ENCODE results near the gene CUEDC1.

Gene CUEDC1

DNA sequence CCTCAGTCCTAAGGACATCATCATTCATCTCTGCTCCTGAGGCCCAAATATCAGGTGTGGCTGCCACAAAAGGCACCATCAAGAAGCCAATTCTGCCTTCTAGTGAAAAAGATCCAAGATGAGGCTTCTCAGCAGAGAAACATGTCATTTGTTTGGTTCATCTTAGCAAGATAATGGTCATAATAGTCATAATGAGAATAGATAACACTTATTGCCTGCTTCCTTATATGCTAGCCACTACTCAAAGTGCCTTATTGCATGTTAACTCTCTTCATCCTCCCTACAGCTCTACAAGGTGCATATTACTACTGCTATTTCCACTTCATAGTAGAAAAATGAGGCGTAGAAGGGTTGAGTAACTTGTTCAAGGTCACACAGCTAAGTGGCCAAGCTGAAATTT, 60.4 kb downstream of the CUEDC1 start:
- DNase-seq (ENCODE audit: low spot score): no peak

DNA sequence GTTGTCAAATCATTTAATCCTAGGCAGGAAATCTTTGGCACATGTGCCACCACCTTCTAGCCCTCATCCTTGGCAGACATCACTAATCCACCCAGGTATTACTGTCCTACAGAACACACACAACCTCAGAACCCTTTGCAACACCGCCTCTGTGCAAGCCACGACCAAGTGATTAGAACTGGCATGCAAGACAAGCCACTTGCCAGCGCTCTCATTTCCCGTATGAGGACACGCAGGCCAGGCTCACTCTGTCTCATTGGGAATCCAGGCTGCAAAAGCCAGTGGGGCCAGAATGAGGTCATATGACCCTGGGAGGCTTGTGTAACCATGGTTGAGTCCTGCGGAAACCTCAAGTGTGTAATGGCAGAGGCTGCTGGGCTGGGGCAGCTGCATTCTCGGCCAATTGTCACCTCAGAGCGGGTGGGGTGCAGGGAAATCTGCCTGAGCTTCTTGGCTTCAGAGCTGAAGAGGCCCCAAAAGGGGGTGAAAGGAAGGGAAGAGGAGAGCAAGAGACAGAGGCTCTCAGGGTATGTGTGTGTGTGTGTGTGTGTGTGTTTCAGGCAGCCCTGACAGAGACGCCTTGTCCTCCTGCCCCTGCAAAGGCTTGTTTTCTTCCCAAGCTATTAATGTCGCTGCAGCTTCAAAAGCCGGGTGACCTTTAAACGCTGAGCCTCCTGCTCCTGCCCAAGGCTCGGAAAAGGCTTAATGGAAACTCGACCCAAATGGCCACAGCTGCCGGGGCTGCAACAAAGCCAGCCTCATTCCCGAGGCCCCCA, 62.2 kb downstream of the CUEDC1 start:
- DNase-seq (ENCODE audit: low spot score): peak; percentile 96

DNA sequence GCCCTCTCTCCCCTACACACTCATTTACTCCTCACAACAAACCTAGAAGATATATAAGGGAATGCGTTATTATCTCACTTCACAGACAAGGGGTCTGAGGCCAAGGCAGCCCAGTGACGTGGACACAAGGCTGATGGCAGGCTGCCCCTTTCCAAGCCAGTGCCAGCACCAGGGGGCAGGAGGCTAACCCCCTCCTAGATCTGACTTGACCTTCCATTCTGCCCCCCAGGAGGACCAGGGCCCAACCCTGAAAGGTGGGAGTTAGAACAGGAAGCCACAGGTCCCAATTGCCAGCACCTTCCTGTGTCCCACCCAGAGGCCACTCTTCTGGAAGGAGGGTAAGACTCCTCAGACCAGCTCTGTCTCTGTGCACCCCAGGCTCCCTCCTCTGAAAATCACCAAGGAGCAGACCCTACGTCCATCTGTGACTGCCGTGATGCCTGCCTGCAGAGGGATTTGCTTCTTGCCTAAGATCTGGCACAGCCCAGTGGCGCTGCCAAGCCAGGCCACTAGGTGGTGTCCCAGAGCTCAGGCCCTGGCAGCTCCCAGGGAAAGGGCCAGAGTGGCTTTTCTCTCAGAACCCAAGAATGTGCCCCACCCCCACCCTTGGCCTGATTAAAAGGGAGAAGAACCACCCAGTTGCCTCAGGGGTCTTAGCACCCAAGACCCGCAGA, 62.9 kb downstream of the CUEDC1 start:
- DNase-seq (ENCODE audit: low spot score): peak; percentile 90

DNA sequence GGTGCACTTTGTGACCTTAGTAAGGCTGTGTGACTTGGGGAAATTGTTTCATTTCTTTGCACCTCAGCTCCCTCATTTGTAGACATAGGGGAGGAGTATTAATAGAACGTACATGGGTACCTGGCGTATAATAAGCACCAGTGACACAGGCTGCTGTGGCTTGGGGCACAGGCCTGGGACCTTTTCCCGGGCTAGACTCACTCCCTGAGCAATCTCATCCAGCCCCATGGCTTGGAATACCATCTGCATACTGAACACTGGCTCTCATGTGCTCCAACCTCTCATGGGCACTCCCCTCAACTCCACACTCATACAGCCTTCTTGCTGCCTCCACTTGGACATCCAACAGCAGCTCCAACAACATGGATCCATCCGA, 64.4 kb downstream of the CUEDC1 start:
- DNase-seq (ENCODE audit: low spot score): no peak

DNA sequence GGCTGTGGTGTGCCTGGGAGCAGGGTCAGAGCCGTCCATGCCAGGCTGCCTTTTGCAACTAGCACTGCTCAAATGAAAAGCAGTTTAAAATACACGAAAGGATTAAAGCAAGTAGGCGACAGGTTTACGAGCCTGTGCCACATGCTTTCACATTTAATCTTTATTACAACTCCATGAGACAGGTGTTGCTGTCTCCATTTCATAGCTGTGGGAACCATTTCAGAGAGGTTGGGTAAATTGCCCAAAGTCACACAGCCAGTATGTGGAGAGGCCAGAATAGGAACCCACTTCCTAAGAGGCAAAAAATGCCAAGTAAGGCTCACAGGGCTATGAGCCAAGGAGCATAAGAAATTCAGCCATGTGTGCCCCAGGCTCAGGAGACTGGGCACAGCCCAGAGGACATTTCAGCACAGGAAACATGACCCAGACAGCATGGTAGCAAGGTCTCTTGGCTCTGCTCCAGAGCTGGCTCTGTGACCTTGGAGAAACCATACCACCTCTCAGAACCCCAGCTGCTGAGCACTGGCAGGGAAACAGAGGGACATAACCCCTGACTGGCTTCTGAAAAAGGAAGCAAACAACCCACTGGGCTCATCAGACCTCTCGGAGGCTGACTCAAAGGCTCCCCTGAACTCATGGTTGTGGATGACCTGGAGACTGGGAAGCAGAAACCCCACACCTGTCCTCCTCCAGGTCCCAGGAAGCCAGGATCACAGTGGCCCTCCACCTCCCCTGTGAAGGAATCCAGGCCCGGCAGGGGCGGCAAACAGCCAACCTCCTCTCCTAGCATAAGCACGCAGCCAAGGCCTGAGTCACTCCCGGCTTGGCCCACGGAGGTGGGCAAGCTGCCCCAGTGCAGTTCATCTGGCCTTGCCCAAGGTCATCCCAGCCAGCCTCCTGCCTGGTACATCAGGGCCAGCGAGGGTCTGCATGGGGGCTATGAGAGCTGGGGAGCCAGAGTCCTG, 65.0 kb downstream of the CUEDC1 start:
- DNase-seq (ENCODE audit: low spot score): peak; percentile 90

DNA sequence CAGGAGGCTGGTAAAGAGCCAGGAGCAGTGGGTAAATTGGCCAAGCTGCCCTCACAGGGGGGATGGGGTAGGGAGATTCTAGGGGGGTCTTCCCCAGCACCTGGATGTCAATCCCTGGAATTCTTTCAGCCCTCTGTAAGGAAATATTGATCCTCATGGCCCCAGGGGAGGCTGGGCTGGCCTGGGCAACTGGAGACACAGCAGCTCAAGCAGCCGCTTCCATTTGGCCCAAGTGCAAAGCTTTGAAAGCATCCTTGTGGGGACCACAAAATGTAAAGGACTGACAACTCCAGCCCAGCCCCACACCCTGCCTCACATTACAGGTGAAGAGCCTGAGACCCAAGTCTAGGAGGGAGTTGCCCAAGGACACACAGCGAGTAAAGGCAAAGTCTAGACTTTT, 66.0 kb downstream of the CUEDC1 start:
- no peak for DNase-seq (ENCODE audit: low spot score)

DNA sequence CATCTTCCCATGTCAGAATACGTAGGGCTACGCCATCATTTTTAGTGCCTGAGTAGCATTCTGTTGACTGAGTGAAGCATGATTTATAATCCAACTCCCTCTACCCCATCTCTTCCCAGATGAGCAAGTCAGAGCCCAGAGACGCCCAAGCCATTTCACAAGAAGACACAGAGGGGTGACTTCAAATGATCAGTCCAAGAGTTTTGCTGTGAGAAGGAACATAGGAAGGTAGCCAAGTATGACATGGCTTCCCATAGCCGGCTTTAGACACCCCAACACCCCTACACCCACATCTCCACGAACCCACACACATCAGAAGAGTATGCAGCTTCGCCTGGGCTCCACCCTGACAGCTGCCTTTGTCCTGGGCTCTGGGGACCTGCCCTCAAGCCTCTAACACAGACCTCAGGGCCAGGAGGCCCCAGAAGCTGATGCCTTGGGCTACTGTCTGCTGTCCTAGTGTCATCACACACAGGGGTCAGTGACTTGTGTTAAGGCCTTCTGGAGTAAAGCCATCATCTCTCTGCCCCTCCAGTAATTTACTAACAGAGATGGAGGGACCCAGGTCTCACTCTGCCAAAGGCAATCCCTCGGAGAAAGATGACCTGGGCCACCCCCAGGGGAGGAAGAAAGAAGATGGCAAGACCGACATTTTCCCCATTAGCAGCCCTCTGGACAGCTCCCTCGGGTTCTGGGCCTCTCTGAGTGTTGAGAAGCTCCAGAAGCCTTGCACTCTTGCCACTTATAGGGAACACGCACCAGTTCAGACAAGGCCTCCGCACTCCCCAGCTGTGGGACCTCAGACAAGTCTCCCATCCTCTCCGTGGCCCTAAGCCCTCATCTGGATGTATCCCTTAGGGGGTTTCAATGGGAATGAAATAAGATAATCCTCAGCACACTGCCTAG, 66.6 kb downstream of the CUEDC1 start:
- DNase-seq (ENCODE audit: low spot score): no peak

DNA sequence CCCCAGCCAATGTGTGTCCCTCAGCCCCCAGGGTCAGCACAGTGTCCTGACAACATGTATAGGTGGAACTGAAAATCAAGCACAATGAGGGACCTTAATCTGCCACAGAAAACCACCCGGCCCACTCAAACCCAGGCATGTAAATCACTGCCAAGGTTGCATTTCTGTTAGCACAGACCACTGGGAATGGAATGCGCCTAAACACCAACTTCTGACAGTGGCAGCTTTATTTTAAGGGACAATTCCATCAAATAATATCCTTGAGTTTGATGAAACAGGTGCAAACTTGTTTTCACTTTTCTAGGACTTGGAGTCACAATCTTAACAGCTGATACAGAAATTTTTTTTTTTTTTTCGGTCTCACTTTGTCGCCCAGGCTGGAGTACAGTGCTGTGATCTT, 68.1 kb downstream of the CUEDC1 start:
- DNase-seq (ENCODE audit: low spot score): no peak

DNA sequence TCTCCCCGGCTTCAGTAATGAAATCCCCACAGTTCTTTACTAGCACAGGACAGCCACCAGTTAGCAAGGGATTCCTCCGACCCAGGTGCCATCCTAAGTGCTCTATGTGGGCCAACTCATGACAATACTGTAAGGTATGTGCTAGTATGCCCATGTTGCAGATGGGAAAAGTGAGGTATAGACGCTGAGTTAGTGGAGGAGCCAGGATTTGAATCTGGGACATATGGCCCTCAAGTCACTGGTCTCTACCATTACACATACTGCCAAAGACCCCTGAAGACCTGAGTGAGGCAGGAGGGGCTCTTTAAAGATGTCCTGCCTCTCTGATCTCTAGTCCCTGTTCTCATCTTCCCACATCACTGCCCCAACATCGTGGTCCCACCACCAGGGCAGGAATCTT, 69.2 kb downstream of the CUEDC1 start:
- DNase-seq (ENCODE audit: low spot score): no peak

DNA sequence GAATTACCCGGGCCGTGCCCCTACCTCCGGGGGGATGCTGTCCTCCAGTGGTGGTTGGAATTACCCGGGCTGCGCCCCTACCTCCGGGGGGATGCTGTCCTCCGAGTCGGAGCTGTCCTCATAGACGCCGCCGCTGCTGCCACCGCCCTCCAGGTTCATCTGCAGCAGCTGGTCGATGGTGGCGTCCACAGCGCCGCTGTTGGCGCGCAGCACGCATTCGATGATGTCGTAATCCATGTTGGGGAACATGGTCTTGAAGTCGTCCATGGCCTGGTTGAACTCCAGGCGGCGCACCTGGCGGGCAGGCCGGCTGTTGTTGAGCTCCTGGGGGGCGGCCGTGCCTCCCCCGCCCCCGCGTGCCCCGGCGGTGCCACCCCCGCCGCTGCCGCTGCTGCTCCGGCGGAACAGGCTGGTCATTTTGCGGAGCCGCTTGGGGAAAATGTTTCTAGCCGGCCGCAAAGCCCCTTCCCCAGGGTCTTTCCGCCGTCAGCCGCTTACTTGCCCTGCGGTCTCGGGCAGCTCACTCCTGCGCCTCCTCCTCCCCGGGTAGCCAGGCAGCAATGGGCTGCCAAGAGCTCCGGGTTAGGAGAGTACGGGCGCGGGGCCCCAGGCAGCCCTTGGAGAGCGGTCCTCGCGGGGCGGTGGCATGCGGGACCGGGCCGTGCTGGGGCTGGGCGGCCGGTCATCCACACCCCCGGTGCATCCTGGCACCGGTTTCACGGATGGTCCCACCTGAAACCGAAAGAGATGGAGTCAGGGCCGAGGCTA, 69.9 kb downstream of the CUEDC1 start:
- DNase-seq (ENCODE audit: low spot score): no peak

DNA sequence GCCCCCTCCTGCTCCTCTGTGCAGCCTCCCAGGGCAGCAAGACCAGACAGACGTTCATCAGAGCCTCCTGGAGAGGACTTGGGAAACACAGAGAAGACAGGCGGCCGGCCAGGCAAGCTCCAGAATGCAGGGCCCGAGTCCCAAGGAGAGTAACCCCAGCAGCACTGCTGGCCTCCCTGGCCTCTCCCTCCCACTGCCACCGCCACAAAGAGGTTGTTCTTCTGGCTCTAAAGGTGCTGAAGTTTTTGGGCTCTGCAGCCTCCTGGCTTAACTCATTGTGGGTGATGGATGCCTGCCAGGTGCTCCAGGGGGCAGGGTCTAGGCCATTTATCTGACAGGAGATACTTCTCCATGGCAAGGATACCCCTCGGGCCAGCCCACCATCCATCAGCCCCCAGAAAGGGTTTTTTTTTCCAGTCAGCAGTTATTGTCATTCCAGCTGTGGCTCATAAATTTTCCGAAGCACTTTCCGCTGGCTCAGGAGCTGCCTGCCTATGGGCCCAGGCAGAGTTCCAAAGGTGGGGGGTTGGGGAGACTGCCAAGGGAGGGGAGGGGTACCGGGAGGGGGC, 73.3 kb downstream of the CUEDC1 start:
- no peak for DNase-seq (ENCODE audit: low spot score)

DNA sequence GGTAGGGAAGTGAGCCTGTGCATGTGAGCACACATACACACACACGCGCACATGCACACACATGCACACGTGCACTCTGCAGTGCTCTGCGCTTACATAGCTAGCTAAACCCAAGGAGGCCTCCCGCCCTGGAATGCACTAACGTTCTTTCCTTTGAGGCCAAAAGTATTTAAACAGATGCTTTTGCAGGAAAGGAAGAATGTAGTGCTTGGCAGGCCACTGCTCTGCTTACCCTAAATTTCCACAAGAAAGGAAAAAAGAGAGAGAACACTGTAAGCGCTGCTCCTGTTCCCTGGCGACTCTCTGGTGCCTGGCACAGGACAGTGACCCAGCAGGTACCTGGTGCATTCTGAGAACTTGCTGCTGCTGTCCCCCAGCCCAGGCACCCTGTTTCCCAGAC, 74.1 kb downstream of the CUEDC1 start:
- DNase-seq (ENCODE audit: low spot score): peak; percentile 68

DNA sequence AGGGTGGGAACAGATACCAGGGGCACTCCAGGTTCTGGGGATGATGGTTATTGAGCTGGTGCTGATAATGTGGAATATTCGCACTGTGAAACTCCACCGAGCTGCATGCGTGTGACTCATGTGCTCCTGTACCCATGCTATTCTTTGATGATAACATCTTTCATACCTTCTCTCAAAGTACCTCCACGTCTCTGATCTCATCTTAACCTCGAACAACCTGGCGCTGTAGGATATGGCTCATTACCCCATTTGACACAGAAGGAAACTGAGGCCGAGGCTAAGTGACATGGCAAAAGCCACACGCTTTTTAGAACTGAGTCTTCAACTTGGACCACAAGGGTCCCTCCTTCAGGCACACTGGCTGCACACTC, 75.1 kb downstream of the CUEDC1 start:
- no peak for DNase-seq (ENCODE audit: low spot score)

DNA sequence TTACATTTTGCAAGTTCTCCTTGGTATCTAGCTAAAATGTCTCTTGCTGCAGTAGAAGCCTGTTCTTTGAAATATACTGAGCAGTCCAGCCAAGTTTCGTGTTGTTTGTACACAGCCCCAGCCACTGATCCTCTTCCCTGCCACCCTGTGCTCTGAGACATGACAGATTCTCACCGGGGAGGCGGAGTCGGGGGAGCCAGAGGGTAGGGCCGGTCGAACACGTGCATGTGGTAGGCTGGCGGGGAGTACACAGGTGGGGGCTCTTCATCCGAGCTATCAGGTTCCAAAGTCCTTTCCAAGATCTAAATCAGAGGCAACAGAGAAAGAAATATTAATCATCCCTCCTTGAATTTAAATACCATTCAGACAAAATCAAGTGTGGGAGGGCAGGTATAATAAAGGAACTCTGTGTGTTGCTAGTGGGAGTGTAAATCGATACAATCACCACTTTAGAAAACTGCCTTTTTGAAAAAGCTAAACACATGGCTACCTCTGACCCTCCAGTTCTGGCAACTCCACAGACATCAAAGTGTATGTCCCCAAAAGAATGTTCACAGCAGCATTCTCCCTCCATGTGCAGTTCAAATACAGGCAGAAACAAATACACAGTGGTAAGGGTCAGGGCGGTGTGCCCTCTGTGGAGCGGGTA, 75.7 kb downstream of the CUEDC1 start:
- no peak for DNase-seq (ENCODE audit: low spot score)

DNA sequence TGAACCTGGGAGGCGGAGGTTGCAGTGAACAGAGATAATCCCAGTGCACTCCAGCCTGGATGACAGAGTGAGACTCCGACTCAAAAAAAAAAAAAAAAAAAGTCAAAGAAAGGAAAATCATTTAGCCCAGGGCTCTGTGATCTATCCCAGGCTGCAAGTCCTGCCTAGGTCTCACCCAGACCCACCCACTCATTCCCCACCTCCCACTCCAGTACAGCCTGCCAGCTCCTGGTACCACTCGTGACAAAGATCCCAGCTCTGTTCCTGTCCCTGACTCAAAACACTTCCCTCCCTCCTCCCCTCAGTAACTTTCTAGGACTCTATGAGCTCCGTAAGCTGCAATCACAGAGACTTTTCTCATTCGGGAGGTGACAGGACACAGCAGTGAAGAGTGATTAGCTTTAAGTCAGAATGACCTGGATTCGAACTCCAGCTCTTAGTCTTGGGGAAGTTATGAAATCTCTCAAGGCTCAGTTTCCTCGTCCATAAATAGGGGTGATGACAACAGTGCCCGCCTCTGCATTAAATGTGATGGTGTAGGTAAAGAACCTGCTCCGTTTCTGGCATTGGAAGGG, 77.3 kb downstream of the CUEDC1 start:
- DNase-seq (ENCODE audit: low spot score): no peak

DNA sequence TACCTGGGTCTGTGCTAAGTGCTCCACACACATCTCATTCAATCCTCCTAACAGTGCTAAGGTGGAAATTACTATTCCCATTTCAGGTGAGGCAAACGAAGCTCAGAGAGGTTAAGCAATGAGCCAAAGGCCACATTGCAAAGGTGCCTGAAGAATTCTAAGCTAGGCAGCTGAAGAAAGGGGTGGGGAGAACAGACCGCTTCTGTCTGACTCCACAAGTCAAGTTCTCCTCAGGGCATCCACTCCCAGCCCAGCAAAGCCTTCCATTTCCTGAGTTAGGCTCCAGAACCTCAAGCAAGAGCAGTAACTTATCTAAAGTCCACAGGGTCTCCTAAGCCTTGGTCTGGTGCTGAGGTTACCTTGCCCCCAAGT, 78.4 kb downstream of the CUEDC1 start:
- no peak for DNase-seq (ENCODE audit: low spot score)

DNA sequence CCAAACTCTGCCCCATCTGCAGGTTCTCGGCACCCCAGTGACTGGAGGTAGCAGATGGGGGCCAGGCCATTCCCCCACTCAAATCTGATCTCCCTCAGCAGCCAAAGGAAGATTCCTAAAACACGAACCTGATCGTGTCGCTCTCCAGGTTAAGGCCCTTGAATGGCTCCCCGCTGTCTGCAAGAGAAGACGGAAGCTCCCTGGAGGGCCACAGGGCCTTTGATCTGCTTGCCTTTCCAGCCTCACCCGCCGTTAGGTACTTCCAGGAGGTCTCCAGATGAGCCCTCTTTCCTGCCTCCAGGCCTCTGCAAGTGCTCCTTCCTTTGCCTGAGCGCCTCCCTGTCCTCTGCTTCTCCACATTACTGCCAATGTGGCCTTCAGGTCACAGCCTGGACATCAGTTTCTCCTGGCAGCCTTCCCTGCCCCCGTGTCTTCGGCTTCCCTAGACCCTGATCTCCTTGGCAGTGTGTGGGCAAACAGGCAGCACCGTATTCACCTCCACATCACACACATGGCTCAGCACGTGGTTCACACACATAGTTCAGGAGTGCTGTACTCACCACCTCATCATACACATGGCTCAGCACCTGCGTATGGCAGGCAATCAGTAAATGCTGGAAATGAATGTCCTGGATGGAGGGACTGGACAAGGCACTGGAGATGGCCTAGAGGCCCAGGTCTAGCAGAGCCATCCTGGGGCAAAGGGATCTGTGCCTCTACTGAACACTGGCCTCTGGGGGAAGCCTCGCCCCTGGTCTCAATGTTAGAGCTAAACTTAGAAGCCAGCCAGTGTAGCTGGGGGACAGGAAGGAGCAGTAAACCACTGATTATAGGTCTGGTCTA, 79.0 kb downstream of the CUEDC1 start:
- no peak for DNase-seq (ENCODE audit: low spot score)

DNA sequence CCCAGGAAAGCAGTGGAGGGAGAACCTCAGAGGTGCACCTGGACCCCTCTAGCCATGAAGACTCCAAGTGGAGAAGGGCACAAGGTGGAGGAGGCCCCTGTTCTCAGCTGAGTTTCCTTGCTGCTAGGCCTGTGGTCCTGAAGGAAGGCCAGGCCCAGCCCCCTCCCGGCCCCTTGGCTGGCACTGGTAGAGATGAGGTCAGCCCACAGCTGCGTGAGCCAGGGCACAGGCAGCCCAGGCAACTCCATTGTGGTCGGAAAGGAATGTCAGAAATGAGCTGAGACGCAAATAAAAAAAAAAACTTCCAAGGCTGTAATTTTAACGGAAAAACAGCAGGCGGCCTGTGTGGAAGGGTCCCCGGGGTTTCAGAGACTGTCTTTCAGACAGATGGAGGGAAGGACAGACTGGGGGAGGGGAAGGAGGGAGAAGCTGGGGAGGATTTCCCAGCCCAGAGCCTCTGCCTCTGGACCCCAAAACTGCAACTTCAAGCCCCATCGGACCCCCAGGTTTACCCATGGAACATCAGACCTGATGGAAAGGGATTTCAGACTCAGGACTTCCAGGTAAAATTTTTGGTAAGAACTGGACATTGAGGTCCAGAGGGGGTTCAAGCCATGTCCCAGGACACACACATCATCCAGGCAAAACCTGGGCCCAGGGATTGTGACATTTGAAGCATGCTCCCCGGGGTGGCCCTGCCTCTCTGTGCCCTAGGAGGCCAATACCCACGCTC, 79.8 kb downstream of the CUEDC1 start:
- DNase-seq (ENCODE audit: low spot score): peak; percentile 97
